Endothelial cell (in vitro differentiated cells): ENCODE results near the gene SSBP3. TPM values are rescaled to one million over a fixed set of nuclear protein-coding genes. Genes with fewer than 3 reads are reported as not detected.

Experiments used
- DNase-seq: peaks from one replicate; pipeline ENCODE4 v3.0.0; 2021; ENCODE audit warnings: low spot score
- H3K27ac Mint-ChIP-seq: one replicate; pipeline ENCODE4 v1.8.0; 2021; ENCODE audit warnings: mixed read lengths, inconsistent platforms; ENCODE audit not compliant: unreplicated experiment
- H3K27me3 Mint-ChIP-seq: one replicate; pipeline ENCODE4 v1.8.0; 2021; ENCODE audit warnings: mild to moderate bottlenecking, moderate library complexity, mixed read lengths, inconsistent platforms; ENCODE audit not compliant: unreplicated experiment
- H3K36me3 Mint-ChIP-seq: one replicate; pipeline ENCODE4 v1.8.0; 2021; ENCODE audit warnings: mild to moderate bottlenecking, low read depth, mixed read lengths, inconsistent platforms; ENCODE audit not compliant: unreplicated experiment
- H3K4me1 Mint-ChIP-seq: one replicate; pipeline ENCODE4 v1.8.0; 2021; ENCODE audit warnings: mild to moderate bottlenecking, mixed read lengths, inconsistent platforms; ENCODE audit not compliant: unreplicated experiment
- H3K4me3 Mint-ChIP-seq: one replicate; pipeline ENCODE4 v1.8.0; 2021; ENCODE audit warnings: mild to moderate bottlenecking, mixed read lengths, inconsistent platforms; ENCODE audit not compliant: unreplicated experiment
- H3K9me3 Mint-ChIP-seq: one replicate; pipeline ENCODE4 v1.8.0; 2021; ENCODE audit warnings: mixed read lengths, inconsistent platforms; ENCODE audit not compliant: unreplicated experiment
- CTCF ChIP-seq: fragments of 200-600 bp; sonication (generic); IDR thresholded peaks from one replicate; pipeline ENCODE4 v1.5.0; 2021; ENCODE audit warnings: antibody characterized with exemption; ENCODE audit not compliant: unreplicated experiment
- total RNA-seq: library from RNA; stranded (reverse); fragmentation: NEBNext Ultra II Directional; extraction: Animal tissue kit (Norgen Biotek cat#: 25700); gene quantifications from one replicate; pipeline ENCODE4 v1.2.1, GENCODE V29; 2021; ENCODE audit not compliant: unreplicated experiment

The SSBP3 gene
- total RNA-seq, 1 donor from 2014 or later: 142 TPM

DNA sequence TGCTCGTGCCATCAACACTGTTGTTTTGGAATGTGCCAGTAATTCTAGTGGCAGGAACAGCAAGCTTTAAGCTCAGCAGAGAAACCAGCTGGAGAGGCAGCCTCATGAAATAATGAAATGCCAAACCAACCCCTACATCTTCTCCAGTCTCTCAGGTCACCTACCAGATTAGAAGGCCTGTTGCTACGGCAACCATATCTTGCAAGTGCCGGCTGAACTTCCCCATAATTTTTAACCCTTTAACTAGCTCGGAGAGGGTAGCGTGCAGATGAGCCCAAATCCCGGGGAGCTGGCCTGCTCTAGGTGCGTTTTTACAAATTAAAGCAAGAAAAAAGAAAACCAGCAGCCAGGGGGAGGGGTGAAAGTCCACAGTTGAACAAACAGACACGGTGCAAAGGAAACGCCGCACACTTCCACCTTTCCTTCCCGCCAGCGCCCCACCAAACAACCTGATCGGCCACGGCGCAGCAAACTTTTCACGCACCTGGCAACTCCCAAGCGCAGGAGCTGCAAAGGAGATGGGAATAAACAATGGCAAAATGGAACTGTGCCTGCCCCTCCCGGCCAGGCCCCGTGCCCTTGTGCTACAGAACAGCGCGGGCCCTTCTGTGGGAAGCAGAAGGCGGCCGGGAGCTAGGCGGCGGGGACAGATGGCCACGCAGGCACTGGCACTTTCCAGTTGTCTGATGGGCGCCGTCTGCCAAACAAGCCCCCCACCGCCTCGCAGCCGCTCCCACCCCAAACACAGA lies 50.1 kb downstream of the SSBP3 start:
- Mint-ChIP-seq H3K27ac (peak overlapping the region; percentile 97), H3K4me1 (peaks cover 62% of the 10 kb centered on the region), H3K36me3 (peaks cover 7% of the 10 kb centered on the region), H3K4me3 (peak overlapping the region; percentile 49), H3K9me3 (no peaks in the 10 kb centered on the region), H3K27me3 (peaks cover 7% of the 10 kb centered on the region)
- DNase-seq: no peak
- no peak for TF ChIP-seq CTCF

GRCh38 chr1:54354899-54355298 lies 51.3 kb downstream of the SSBP3 start:
- Mint-ChIP-seq H3K36me3 (peaks cover 4% of the 10 kb centered on the region), H3K27ac (peak overlapping the region; percentile 78), H3K9me3 (no peaks in the 10 kb centered on the region), H3K4me3 (peak overlapping the region; percentile 37), H3K27me3 (peaks cover 7% of the 10 kb centered on the region), H3K4me1 (peaks cover 62% of the 10 kb centered on the region)
- TF ChIP-seq CTCF: no peak
- DNase-seq: no peak

- TF ChIP-seq CTCF: no peak
- no peak overlapping the region for H3K4me3 Mint-ChIP-seq
- H3K36me3 Mint-ChIP-seq: peaks cover 4% of the 10 kb centered on the region
- peaks cover 7% of the 10 kb centered on the region for H3K27me3 Mint-ChIP-seq
- no peaks in the 10 kb centered on the region for H3K9me3 Mint-ChIP-seq
- H3K4me1 Mint-ChIP-seq: peaks cover 66% of the 10 kb centered on the region
- DNase-seq: no peak
- H3K27ac Mint-ChIP-seq: no peak overlapping the region
Measured at GRCh38 chr1:54353959-54354358, 52.2 kb downstream of the SSBP3 start.

DNA sequence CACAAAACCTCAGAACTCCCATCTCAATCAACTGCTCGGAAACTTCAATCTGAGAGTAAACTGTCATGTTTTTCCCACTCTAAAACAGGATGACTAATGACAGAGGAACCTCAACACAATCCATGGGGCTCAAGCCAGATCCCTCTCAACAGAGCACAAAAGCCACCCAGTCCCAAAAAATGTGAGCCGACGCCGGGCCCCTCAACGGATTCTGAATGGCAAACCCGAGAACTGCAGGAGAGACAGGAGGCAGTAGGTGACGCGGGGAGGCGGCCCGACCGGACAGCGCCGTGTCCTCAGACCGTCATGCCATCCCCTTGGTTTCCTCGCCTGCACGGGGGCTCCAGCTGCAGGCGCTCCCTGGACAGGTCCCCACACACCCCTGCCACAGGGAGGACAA lies 53.4 kb downstream of the SSBP3 start:
- no peaks in the 10 kb centered on the region for H3K9me3 Mint-ChIP-seq
- no peak overlapping the region for H3K27ac Mint-ChIP-seq
- peaks cover 7% of the 10 kb centered on the region for H3K27me3 Mint-ChIP-seq
- DNase-seq: no peak
- peak overlapping the region; percentile 31 for H3K4me3 Mint-ChIP-seq
- H3K36me3 Mint-ChIP-seq: peaks cover 4% of the 10 kb centered on the region
- H3K4me1 Mint-ChIP-seq: peaks cover 56% of the 10 kb centered on the region
- no peak for TF ChIP-seq CTCF

DNA sequence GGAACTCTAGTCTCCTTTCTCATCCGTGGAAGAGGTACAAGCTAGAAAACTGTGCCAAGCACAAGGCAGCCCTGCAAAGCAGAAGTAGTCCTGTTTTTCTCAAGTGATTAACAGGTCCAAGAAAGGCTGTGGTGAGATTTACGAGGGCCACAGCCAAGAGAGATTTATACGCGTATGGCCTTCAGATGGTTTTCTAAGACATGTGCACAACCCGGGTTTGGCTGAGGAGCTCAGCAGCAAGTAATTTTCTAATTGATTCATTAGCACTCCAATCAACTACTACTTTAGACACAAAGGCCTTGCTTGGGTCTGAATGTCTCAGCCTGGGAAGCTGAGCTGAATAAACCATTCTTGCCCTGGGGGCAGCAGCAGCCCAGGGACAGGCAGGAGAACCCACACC lies 55.8 kb downstream of the SSBP3 start:
- Mint-ChIP-seq H3K9me3 (no peaks in the 10 kb centered on the region), H3K27me3 (peaks cover 1% of the 10 kb centered on the region), H3K36me3 (peaks cover 4% of the 10 kb centered on the region), H3K4me3 (no peak overlapping the region), H3K4me1 (peaks cover 40% of the 10 kb centered on the region), H3K27ac (no peak overlapping the region)
- DNase-seq: no peak
- TF ChIP-seq CTCF: no peak
